GM12801 (cell line): ENCODE measurements around the gene RNASE8.

Experiments
- CTCF ChIP-seq: IDR thresholded peaks from one replicate; pipeline ENCODE4 v1.5.1; 2011; ENCODE audit warnings: control low read depth; ENCODE audit not compliant: insufficient read length; ENCODE audit errors: extremely low read depth

Gene RNASE8

DNA sequence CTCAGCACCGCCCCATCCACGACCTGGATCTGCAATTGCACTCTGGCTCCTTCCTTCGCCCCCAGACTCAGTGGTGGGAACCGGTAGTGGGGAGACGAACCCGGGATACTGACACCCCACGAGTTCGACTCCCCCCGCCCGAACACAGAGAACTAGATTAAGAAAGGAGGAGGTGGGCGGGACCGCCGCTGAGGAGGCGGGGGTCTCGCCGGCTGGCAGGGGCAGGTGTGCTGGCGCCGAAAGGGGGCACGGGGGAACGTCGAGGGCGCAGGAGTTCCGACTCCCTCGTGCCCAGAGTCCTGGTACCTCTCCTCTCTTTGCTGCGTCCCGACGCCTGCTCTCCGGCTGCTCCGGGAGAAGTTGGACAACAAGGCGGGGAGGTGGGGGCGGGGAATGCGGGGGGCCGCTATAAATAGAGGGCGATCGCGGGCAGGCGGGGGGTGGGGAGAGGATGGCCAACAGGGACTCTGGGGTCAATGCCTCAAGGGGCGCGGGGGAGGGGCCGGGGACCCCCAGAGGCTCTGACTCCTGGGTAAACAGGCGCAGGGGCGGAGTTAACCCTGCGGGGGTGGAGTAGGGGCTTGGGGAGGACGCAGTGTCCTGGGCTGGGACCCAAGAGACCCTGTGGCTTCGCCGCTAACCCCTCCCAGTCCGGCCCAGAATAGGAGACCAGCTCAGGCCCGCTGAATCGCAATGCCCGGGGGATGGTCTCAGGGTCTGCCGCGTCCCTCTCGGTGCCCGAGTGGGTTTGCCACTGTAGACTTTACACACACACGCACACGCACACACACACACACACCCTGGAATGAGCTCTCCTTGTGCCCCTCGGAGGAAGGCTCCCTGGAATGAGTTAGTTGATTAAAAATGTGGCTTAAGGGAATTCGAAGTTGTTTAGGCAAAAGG, 32.0 kb upstream of the RNASE8 start:
- TF ChIP-seq CTCF: no peak

GRCh38 chr14:21026274-21026987, 31.2 kb upstream of the RNASE8 start:
- no peak for TF ChIP-seq CTCF

DNA sequence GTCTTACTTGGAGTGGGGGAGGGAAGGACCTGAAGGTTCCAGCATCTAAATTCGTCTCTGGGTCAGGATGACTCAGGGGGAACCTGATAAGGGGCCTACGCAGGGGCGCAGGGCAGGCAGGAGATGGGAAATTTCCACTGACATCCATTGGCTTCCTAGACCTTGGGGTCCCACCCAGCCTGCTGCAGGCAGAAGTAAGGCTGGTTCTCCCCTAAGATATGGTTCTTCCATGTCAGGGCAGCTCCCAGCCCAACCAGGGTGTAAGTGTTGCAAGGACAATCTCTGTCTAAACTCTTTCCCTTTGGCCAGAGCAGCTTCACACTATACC, 30.7 kb upstream of the RNASE8 start:
- TF ChIP-seq CTCF: no peak

DNA sequence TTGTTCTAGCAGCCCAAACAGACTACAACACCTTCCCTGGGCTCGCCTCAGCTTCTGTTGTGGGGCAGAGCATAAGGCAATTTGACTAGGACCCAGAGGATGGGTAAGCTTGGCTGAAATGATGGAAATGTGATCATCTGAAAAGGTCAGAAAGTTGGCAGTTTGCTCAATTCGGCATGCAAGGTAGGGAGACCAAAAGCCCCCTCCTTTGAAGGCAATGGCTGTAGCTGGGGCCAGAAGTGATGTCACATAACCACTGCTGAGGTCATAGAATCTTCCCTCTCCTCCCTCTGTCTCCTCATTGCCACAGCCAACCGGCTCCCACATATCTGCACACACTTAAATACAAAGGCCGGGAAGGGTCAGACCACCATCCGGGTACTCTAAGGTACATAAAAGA, 27.7 kb upstream of the RNASE8 start, which contains the start of gene TPPP2:
TSS of gene TPPP2 (plus strand) at position 301 of the 400 bp plus-strand sequence. CDS start 365 bp downstream, outside the sequence.
- no peak for TF ChIP-seq CTCF

DNA sequence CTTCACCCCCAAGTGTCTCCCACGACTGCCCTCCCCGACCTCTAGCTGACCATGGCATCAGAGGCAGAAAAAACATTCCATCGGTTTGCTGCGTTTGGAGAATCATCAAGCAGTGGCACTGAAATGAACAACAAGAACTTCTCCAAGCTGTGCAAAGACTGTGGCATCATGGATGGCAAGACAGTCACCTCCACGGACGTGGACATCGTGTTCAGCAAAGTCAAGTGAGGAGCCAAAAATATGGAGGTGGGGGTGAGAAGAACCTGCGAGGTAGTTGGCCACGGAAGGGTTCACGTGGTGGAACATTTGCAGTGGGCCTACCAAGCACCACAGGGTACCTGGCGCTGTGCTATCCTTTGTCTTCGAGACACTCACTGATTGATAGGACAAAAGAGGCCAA, 27.1 kb upstream of the RNASE8 start:
- TF ChIP-seq CTCF: no peak

GRCh38 chr14:21032326-21033132, 25.1 kb upstream of the RNASE8 start:
- TF ChIP-seq CTCF: no peak
